M059J (cell line): ENCODE results near the gene TMSB10. TPM values are rescaled to one million over a fixed set of nuclear protein-coding genes. Genes with fewer than 3 reads are reported as not detected.
A peak's percentile ranks its signal among the peaks of the same experiment; 100 is the strongest.
"Not testable (repeated sequence)": the region's sequence is repeated elsewhere in the genome, so short reads cannot be mapped to it uniquely, and the experiment has no call there.

Experiments used
- DNase-seq: peaks from one replicate; pipeline ENCODE4 v3.0.0-alpha.2; 2012; ENCODE audit warnings: low read depth
- total RNA-seq: library from RNA; depleted of rRNA; stranded (reverse); fragments of >200 nt; shearing (Covaris generic); gene quantifications from 2 replicates; pipeline ENCODE4 v1.2.3, GENCODE V29; 2014; rRNA removed

Gene TMSB10
- total RNA-seq, 1 experiment from 2014 or later, result 7,017 TPM

DNA sequence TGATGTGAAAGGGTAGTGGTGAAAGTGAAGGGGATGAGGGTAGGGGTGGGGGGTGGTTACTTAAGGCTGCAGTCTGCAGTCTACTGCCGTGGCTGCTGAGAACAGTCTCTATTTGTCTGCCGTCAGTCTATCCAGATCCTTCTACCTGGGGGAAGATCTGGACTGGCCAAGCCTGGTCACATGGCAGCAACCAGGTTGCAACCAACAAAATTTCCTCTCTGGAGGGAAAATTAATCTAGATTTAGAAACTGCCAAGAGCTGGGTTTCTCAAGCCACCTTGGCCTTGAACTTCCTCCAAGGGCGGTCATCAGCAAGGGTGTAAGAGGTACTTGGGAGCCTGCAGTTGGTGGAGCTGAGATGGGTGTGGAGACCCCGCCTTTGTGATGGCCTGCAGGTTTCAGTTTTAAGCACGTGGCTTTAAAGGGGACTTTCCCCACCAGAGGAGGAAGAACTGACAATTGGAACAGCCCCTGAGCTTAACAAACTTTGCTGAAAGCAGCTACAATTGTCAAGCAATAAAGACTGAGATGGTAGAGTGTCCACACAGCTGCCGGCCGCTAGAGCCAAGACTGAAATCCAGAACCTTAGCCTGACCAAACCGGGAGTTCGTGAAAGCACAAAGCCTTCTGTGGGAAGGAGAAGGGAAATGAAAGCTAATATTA lies 34.1 kb downstream of the TMSB10 start:
- DNase-seq, result no peak

DNA sequence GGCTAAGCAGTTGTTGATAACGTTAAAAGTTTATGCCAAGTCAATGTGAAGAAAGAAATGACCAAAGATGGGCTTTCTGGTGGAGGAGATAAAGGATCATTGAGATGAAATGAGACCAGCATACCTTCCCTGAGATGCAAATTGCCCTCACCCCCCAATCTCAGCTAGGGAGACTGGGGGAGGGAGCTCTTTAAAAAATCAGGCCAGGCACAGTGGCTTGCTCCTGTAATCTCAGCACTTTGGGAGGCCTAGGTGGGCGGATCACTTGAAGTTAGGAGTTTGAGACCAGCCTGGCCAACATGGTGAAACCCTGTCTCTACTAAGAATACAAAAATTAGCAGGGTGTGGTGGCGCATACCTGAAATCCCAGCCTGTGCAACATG lies 34.6 kb downstream of the TMSB10 start:
- DNase-seq, result no peak

- DNase-seq, result no peak
Observed at GRCh38 chr2:84940831-84941412, 35.5 kb downstream of the TMSB10 start.

DNA sequence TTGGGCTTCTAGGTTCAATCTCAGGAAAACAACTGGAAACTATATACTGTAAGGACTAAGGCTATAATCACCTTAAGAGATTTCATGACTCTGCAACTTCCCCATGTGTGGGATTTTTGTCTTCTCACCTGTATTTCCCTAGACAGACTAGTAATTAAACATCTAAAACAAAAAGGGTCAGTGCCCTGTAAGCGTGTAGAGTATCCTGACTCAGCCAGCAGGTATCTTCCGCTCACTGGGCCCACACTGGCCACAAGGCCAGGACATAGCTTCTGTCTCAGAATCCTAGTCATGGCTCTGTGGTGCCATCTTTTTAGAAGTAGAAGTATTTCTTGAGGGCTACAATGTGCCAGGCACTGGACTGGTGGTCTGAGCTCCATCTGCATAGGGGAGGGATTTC lies 36.7 kb downstream of the TMSB10 start:
- DNase-seq, result peak; percentile 78

DNA sequence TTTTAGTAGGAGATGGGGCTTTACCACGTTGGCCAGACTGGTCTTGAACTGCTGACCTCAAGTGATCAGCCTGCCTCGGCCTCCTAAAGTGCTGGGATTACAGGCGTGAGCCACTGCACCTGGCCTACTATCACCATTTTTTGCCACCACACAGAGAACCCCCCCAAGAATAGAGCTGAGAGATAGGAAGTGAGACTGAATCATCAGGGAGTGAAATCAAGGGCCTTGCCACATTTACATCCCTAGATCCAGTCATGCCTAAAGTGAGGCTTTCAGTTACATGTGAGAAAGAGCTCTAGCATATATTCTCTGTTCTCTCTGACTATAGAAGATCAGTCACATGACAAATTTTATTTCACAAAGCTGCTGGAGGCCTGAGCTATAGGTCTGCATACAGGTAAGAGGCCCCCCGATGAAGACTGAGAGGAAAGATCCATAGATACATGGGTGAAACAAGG lies 37.5 kb downstream of the TMSB10 start:
- peak; percentile 60 for DNase-seq

DNA sequence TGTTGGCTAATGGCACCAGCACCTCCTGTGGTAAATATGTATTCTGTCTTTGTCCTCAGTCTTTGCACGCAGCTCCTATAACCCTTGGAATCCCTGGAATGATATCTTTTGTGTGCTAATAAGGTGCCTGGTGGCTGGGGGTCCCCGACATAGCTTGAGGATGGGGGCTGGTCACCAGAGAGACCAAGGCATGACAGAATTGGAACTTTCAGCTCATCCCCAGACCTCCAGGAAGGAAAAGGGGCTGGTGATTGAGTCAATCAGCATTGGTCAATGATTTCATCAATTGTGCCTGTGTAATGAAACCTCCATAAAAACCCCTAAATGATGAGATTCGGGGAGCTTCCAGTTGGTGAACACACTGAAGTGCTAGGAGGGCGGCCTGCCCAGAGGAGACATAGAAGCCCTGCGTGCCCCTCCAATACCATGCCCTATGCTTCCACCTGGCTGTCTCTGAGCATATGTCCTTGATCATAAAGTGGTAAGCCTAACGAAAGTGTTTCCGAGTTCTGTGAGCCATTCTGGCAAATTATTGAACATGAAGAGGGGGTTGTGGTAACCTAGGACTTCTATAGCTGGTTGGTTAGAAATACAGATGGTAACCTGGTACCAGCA lies 38.9 kb downstream of the TMSB10 start:
- DNase-seq, result no peak

DNA sequence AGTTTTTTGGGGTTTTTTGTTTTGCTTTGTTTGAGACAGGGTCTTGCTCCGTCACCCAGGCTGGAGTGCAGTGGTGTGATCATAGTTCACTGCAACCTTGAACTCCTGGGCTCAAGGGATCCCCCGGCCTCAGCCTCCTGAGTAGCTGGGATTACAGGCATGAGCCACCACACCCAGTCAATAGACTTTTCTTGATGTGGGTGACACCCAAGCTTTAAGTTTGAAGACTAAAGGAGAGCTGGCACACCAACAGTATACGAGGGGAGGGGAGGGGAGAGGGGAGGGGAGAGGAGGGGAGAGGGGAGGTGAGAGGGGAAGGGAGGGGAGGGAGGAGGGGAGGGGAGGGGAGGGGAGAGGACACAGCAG lies 40.4 kb downstream of the TMSB10 start:
- not testable (repeated sequence) for DNase-seq

GRCh38 chr2:84946204-84947009 lies 41.0 kb downstream of the TMSB10 start:
- peak; percentile 94 for DNase-seq

- DNase-seq, result no peak
Observed at GRCh38 chr2:84947010-84947593, 41.6 kb downstream of the TMSB10 start.

DNA sequence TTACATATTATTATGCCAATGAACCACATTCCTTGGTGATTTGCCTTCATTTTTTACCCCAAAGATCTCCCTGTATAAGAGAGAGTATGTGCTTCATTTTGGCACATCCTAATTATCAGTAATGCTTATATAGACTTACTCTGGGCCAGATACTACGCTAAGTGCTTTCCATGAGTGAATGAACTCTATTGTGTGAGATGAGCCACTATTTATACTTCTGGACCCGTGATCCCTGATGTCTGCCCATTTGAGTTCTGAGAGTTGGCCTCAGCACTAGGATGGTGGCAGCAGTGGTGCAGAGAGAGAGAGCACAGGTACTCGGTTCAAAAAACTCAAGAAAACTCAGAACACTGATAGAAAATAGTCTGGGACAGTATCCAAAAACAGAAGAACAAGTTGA lies 48.1 kb downstream of the TMSB10 start:
- DNase-seq, result no peak

DNA sequence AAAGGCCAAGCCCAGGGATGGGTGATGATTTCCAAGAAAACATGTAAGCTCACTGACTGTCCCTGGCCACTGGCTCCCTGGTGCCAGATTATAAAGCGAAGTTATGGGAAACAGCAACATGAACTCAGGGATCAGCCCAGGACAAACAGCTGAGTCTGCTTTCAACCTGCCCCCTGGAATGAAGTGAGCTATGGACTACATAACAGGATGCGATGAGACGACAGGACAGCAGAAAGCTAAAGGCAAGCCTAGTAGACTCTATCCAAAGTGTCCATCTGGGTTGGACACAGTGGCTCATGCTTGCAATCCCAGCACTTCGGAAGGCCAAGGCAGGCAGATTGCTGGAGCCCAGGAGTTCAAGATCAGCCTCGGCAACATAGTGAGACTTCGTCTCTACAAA lies 48.9 kb downstream of the TMSB10 start:
- no peak for DNase-seq

Other genes starting within 250 kb of the TMSB10 start
- 0.81 and 3.7 TPM in 2 replicates for gene TRABD2A, start 24.6 kb upstream of the TMSB10 start, total RNA-seq
- gene KCMF1, start 65.5 kb downstream of the TMSB10 start, total RNA-seq, result 52.7 and 81.2 TPM in 2 replicates
- 0.05 TPM in 1 of 2 replicates, not detected in the other for gene TCF7L1, start 227.7 kb downstream of the TMSB10 start, total RNA-seq